Amygdala (tissue), 56 donors: ENCODE measurements around the gene UNC5CL.
A peak's percentile ranks its signal among the peaks of the same experiment; 100 is the strongest.

Experiments
- DNase-seq, 56 donors: peaks; one replicate each; lab custom pipeline; 2025; lab: John Stamatoyannopoulos, UW

The UNC5CL gene

GRCh38 chr6:41039060-41039998 is at the start of gene UNC5CL:
TSS of gene UNC5CL (minus strand) at chr6:41039221. CDS start at chr6:41035074, 4,147 bp downstream.
- peak in 1 of 56 donors; percentile 2 for DNase-seq

GRCh38 chr6:41088451-41088850 is 49.4 kb upstream of the UNC5CL start:
- no peak for DNase-seq

GRCh38 chr6:41085182-41085581 is 46.2 kb upstream of the UNC5CL start:
- no peak for DNase-seq

- DNase-seq, result no peak
Measured at GRCh38 chr6:41083072-41083471, 44.1 kb upstream of the UNC5CL start.

GRCh38 chr6:41080621-41081020 is 41.6 kb upstream of the UNC5CL start:
- DNase-seq, result no peak

GRCh38 chr6:41079080-41079479 is 40.1 kb upstream of the UNC5CL start:
- DNase-seq, result no peak

GRCh38 chr6:41078101-41078500 is 39.1 kb upstream of the UNC5CL start:
- no peak for DNase-seq

GRCh38 chr6:41077536-41077935 is 38.5 kb upstream of the UNC5CL start:
- DNase-seq, result no peak

GRCh38 chr6:41075651-41076626 is 36.9 kb upstream of the UNC5CL start:
- no peak for DNase-seq

- no peak for DNase-seq
Measured at GRCh38 chr6:41074692-41075436, 35.8 kb upstream of the UNC5CL start.

- DNase-seq, result no peak
Measured at GRCh38 chr6:41073968-41074691, 35.1 kb upstream of the UNC5CL start.

GRCh38 chr6:41073203-41073967 is 34.4 kb upstream of the UNC5CL start:
- peak in 50 of 56 donors; percentile 12 to 74 (median 52) for DNase-seq

- peak in 46 of 56 donors; percentile 97 to 100 (median 100) for DNase-seq
Measured at GRCh38 chr6:41072836-41073202, 33.8 kb upstream of the UNC5CL start, which contains the start of gene NFYA. TSS of gene NFYA (plus strand) at chr6:41072974. CDS start at chr6:41079090, 6,116 bp downstream.

- peak; percentile 38 to 100 (median 100) for DNase-seq
Measured at GRCh38 chr6:41071923-41072835, 33.2 kb upstream of the UNC5CL start, which contains the start of gene OARD1. TSS of gene OARD1 (minus strand) at chr6:41072356. CDS start at chr6:41071634, 722 bp downstream.

GRCh38 chr6:41071501-41071922 is 32.5 kb upstream of the UNC5CL start:
- DNase-seq, result peak in 3 of 56 donors; percentile 44 to 75 (median 66)

GRCh38 chr6:41066867-41067304 is 27.9 kb upstream of the UNC5CL start:
- DNase-seq, result peak in 39 of 56 donors; percentile 2 to 79 (median 24)

- no peak for DNase-seq
Measured at GRCh38 chr6:41065550-41066026, 26.6 kb upstream of the UNC5CL start.
